Kidney (tissue), 14 donors: ENCODE measurements around the gene EIF5B. TPM values are rescaled to one million over a fixed set of nuclear protein-coding genes. Genes with fewer than 3 reads are reported as not detected.
"Not testable (repeated sequence)": the region's sequence is repeated elsewhere in the genome, so short reads cannot be mapped to it uniquely, and the experiment has no call there.

Source experiments
- DNase-seq, 5 donors: peaks; one replicate each; pipeline ENCODE4 v3.0.0-alpha.2; 2013 to 2020
- FAIRE-seq: peaks from 2 replicates; lab custom pipeline; 2012; peaks lifted over from hg19 to GRCh38; lab: Jason Lieb, UNC
- H3K27ac ChIP-seq, 2 donors: one replicate each; pipeline ENCODE4 v1.7.0; 2013; ENCODE audit warnings: low read depth in 2 of 2, low read length in 2 of 2, inconsistent platforms in 1 of 2
- H3K27me3 ChIP-seq: one replicate; pipeline ENCODE4 v1.7.1; 2013; ENCODE audit warnings: low read length, inconsistent platforms; ENCODE audit not compliant: control insufficient read depth, insufficient read depth
- H3K36me3 ChIP-seq, 3 donors: one replicate each; pipeline versions ENCODE4 v1.7.0 to v1.7.1; 2013; ENCODE audit warnings: low read length in 3 of 3, control low read depth in 1 of 3, inconsistent platforms in 1 of 3; ENCODE audit not compliant: insufficient read depth in 3 of 3, control insufficient read depth in 2 of 3
- H3K4me1 ChIP-seq, 3 donors: one replicate each; pipeline versions ENCODE4 v1.7.0 to v1.7.1; 2013; ENCODE audit warnings: low read length in 3 of 3, inconsistent platforms in 1 of 3, low read depth in 1 of 3; ENCODE audit not compliant: control insufficient read depth in 2 of 3, insufficient read depth in 2 of 3
- H3K4me3 ChIP-seq, 3 donors: one replicate each; pipeline versions ENCODE4 v1.7.0 to v1.8.1; 2013; ENCODE audit warnings: low read length in 3 of 3, control low read depth in 1 of 3, inconsistent platforms in 1 of 3
- H3K9ac ChIP-seq, 3 donors: one replicate each; pipeline versions ENCODE4 v1.7.0 to v1.7.1; 2013; ENCODE audit warnings: low read length in 3 of 3, control low read depth in 1 of 3, inconsistent platforms in 1 of 3
- H3K9me3 ChIP-seq, 3 donors: one replicate each; pipeline versions ENCODE4 v1.7.0 to v1.7.1; 2013; ENCODE audit warnings: low read length in 3 of 3, control low read depth in 1 of 3, inconsistent platforms in 1 of 3; ENCODE audit not compliant: control insufficient read depth in 2 of 3, insufficient read depth in 1 of 3
- intact Hi-C: fragments of 100-400 bp; cut with DNase I; formaldehyde crosslinking; loops from one replicate; pipeline ENCODE4 v1.11.1; 2022
- polyA plus RNA-seq: library from polyadenylated mRNA; stranded (reverse); fragments of 350-450 nt; fragmentation: Illumina TruSeq; extraction: RNeasy Lipid Tissue Mini Kit (QIAGEN cat#74804); gene quantifications from one replicate; pipeline ENCODE4 v1.2.3, GENCODE V29; 2014; ENCODE audit warnings: low read depth, low replicate concordance; ENCODE audit not compliant: insufficient read depth
- total RNA-seq: library from RNA; stranded (reverse); fragmentation: NEBNext Ultra II Directional; extraction: Animal tissue kit (Norgen Biotek cat#: 25700); gene quantifications from one replicate; pipeline ENCODE4 v1.2.1, GENCODE V29; 2021
- TF ChIP-seq, protein P1 (sequence below): IDR thresholded peaks from 3 replicates; pipeline ENCODE4 v1.5.1; 2012; ENCODE audit warnings: mild to moderate bottlenecking, moderate library complexity, borderline replicate concordance; ENCODE audit not compliant: insufficient read depth; ENCODE audit errors: extremely low read depth
- donor health status: control.
- donor health status: control.
- donor health status: control.
- donor health status: control.
- donor health status: control.
- donor health status: DM: yes; HTN: yes; CAD: no.
- donor health status: Normal renal cell carcinoma (clear cell type).

Gene EIF5B
- total and polyA plus RNA-seq, 2 donors from 2014 or later = 36.9 to 39.7 TPM

GRCh38 chr2:99338029-99338585 is 918 bp downstream of the EIF5B start:
- H3K36me3 ChIP-seq = no peaks in the 10 kb centered on the region
- TF ChIP-seq, protein P1, sequence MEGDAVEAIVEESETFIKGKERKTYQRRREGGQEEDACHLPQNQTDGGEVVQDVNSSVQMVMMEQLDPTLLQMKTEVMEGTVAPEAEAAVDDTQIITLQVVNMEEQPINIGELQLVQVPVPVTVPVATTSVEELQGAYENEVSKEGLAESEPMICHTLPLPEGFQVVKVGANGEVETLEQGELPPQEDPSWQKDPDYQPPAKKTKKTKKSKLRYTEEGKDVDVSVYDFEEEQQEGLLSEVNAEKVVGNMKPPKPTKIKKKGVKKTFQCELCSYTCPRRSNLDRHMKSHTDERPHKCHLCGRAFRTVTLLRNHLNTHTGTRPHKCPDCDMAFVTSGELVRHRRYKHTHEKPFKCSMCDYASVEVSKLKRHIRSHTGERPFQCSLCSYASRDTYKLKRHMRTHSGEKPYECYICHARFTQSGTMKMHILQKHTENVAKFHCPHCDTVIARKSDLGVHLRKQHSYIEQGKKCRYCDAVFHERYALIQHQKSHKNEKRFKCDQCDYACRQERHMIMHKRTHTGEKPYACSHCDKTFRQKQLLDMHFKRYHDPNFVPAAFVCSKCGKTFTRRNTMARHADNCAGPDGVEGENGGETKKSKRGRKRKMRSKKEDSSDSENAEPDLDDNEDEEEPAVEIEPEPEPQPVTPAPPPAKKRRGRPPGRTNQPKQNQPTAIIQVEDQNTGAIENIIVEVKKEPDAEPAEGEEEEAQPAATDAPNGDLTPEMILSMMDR = no peak
- H3K27ac ChIP-seq = peak overlapping the region; percentile 75
- peaks cover 0 to 19% (median 6%) of the 10 kb centered on the region in 3 donors for H3K4me1 ChIP-seq
- FAIRE-seq = no peak
- no peaks in the 10 kb centered on the region for H3K27me3 ChIP-seq
- H3K9me3 ChIP-seq = no peaks in the 10 kb centered on the region
- intact Hi-C loops = no loop called here
- DNase-seq = peak in 2 of 5 donors; percentile 31 to 51
- H3K4me3 ChIP-seq = peak overlapping the region; percentile 89 to 99 (median 96)
- H3K9ac ChIP-seq = peak overlapping the region; percentile 61 to 97 (median 90)

DNA sequence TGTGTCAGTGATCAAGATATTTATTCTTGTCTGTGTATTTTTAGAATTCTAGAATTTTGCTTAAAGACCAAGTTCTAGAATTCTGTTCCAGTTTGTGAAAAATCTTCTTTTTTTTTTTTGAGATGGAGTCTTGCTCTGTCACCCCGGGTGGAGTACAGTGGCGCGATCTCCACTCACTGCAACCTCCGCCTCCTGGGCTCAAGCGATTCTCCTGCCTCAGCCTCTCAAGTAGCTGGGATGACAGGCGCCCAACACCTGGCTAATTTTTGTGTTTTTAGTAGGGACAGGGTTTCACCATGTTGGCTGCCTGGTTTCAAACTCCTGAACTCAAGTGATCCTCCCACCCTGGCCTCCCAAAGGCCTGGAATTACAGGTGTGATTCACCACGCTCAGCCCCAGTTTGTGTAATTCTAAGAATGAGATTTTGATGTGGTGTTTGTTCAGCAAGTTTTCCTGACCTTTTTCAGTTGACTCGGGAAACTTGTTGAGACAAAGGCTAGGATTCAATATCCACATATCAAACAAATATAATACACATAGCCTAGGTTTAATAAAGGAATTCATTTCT is 3.6 kb downstream of the EIF5B start:
- Histone ChIP-seq H3K36me3 (no peaks in the 10 kb centered on the region), H3K27ac (no peak overlapping the region), H3K4me1 (peaks cover 0 to 10% (median 0%) of the 10 kb centered on the region in 3 donors), H3K4me3 (no peak overlapping the region), H3K27me3 (no peaks in the 10 kb centered on the region), H3K9ac (no peak overlapping the region), H3K9me3 (no peaks in the 10 kb centered on the region)
- FAIRE-seq (no peak), DNase-seq (no peak)
- TF ChIP-seq, protein P1 = no peak
- intact Hi-C loops = no loop called here

- DNase-seq (no peak), FAIRE-seq (no peak)
- H3K4me1 ChIP-seq = peaks cover 0 to 8% (median 0%) of the 10 kb centered on the region in 3 donors
- H3K36me3 ChIP-seq = no peaks in the 10 kb centered on the region
- H3K9ac ChIP-seq = no peak overlapping the region
- no peaks in the 10 kb centered on the region for H3K27me3 ChIP-seq
- TF ChIP-seq, protein P1 = no peak
- H3K27ac ChIP-seq = no peak overlapping the region
- intact Hi-C loops = no loop called here
- H3K4me3 ChIP-seq = no peak overlapping the region
- H3K9me3 ChIP-seq = no peaks in the 10 kb centered on the region
Observed at GRCh38 chr2:99342536-99342935, 5.3 kb downstream of the EIF5B start.

DNA sequence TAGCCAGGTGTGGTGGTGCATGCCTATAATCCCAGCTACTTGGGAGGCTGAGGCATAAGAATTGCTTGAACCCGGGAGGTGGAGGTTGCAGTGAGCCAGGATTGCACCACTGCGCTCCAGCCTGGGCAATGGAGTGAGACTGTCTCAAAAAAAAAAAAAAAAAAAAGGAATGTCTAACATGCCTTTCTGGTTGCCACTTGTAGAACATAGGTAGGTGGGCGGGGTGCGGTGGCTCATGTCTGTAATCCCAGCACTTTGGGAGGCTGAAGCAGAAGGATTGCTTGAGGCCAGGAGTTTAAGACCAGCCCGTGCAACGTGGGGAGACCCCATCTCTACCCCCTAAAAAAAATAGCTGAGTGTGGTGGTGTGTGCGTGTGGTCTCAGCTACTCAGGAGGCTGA is 8.3 kb downstream of the EIF5B start:
- H3K9me3 ChIP-seq, H3K4me3 ChIP-seq, H3K4me1 ChIP-seq, FAIRE-seq, DNase-seq, H3K36me3 ChIP-seq, H3K27me3 ChIP-seq, H3K27ac ChIP-seq, H3K9ac ChIP-seq, intact Hi-C loops: not testable (repeated sequence)
